Pericardium fibroblast (primary cell): Measurements from ENCODE around the gene TNP1. TPM values are rescaled to one million over a fixed set of nuclear protein-coding genes. Genes with fewer than 3 reads are reported as not detected.

Experiments
- total RNA-seq: library from RNA; depleted of rRNA; stranded (reverse); fragments of >200 nt; gene quantifications from 2 replicates; pipeline ENCODE4 v1.2.3, GENCODE V29; 2015

TNP1 gene, protein sequence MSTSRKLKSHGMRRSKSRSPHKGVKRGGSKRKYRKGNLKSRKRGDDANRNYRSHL
- total RNA-seq: not detected in 2 replicates

DNA sequence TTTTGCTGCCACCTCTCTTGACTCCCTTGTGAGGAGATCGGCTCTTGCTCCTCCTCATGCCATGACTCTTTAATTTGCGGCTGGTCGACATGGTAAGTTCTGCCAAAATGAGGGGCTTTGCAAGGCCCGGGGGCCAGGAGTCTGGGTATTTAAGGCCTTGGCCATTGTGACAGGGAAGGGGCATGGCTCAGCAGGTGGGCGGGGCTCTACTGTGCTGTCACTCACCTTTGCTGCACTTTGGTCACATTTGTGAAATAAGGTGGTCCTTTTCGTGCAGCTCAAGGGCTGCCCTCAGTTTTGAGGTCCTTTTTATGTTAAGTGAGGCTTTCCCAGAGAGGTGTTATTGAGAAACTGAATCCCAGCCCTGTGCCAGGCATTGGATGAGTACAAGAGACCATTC is at the start of gene TNP1:
TSS of gene TNP1 (minus strand) at position 121 of the 400 bp plus-strand sequence. CDS start at position 91, 30 bp downstream.

Other genes with a start within 250 kb of the TNP1 start
- gene IGFBP2, start 226.6 kb downstream of the TNP1 start, total RNA-seq: 184 and 264 TPM in 2 replicates
- 25.2 and 97.9 TPM in 2 replicates for gene IGFBP5, start 164.5 kb downstream of the TNP1 start, total RNA-seq